Fibroblast of peridontal ligament (primary cell): ENCODE measurements around the gene UAP1L1.
"Not testable (repeated sequence)": the region's sequence is repeated elsewhere in the genome, so short reads cannot be mapped to it uniquely, and the experiment has no call there.

Source experiments
- DNase-seq: peaks from one replicate; pipeline ENCODE4 v3.0.0-alpha.2; 2010; ENCODE audit errors: extremely low read depth

UAP1L1 gene

GRCh38 chr9:137114613-137115393 is 37.5 kb downstream of the UAP1L1 start, which contains the start of gene DPP7:
Gene DPP7, minus strand, starts transcription at chr9:137114733. Its CDS starts 20 bp downstream, at chr9:137114713.
- peak; percentile 28 for DNase-seq

- DNase-seq: no peak
Measured at GRCh38 chr9:137115394-137116026, 38.2 kb downstream of the UAP1L1 start.

GRCh38 chr9:137116027-137116507 is 38.8 kb downstream of the UAP1L1 start:
- no peak for DNase-seq

GRCh38 chr9:137116728-137117127 is 39.4 kb downstream of the UAP1L1 start:
- DNase-seq: no peak

GRCh38 chr9:137117269-137117731 is 40.0 kb downstream of the UAP1L1 start:
- DNase-seq: no peak

GRCh38 chr9:137118092-137118603 is 40.8 kb downstream of the UAP1L1 start:
- not testable (repeated sequence) for DNase-seq

- not testable (repeated sequence) for DNase-seq
Measured at GRCh38 chr9:137121927-137122795, 44.8 kb downstream of the UAP1L1 start.

- DNase-seq: not testable (repeated sequence)
Measured at GRCh38 chr9:137122796-137123467, 45.6 kb downstream of the UAP1L1 start.

- DNase-seq: no peak
Measured at GRCh38 chr9:137123468-137123837, 46.1 kb downstream of the UAP1L1 start.

GRCh38 chr9:137123952-137124462 is 46.7 kb downstream of the UAP1L1 start:
- DNase-seq: not testable (repeated sequence)

GRCh38 chr9:137126786-137127185 is 49.5 kb downstream of the UAP1L1 start:
- no peak for DNase-seq

- no peak for DNase-seq
Measured at GRCh38 chr9:137127301-137128157, 50.2 kb downstream of the UAP1L1 start.

GRCh38 chr9:137128158-137128861 is 51.0 kb downstream of the UAP1L1 start:
- DNase-seq: no peak

- peak; percentile 28 for DNase-seq
Measured at GRCh38 chr9:137128862-137129455, 51.6 kb downstream of the UAP1L1 start.

- DNase-seq: peak; percentile 89
Measured at GRCh38 chr9:137129456-137130175, 52.3 kb downstream of the UAP1L1 start.

GRCh38 chr9:137130176-137130755 is 52.9 kb downstream of the UAP1L1 start:
- no peak for DNase-seq
